ENCODE measurements around the gene LLGL2.
"Not testable (repeated sequence)": the region's sequence is repeated elsewhere in the genome, so short reads cannot be mapped to it uniquely, and the experiment has no call there.

The LLGL2 gene

GRCh38 chr17:75508931-75509361, 16.6 kb upstream of the LLGL2 start:
- no peak for DNase-seq

GRCh38 chr17:75509528-75510258, 15.8 kb upstream of the LLGL2 start:
- no peak for DNase-seq

- DNase-seq, result no peak
These were observed 14.3 kb upstream of the LLGL2 start for GRCh38 chr17:75511270-75511609.

GRCh38 chr17:75511610-75512575, 13.6 kb upstream of the LLGL2 start:
- no peak for DNase-seq

GRCh38 chr17:75512926-75513640, 12.4 kb upstream of the LLGL2 start:
- peak; percentile 15 for DNase-seq

GRCh38 chr17:75513641-75514000, 11.9 kb upstream of the LLGL2 start:
- DNase-seq, result no peak

- no peak for DNase-seq
These were observed 11.1 kb upstream of the LLGL2 start for GRCh38 chr17:75514299-75514918.

- no peak for DNase-seq
These were observed 10.5 kb upstream of the LLGL2 start for GRCh38 chr17:75514919-75515495.

- peak; percentile 87 for DNase-seq
These were observed 9.8 kb upstream of the LLGL2 start, which contains the start of gene CASKIN2 for GRCh38 chr17:75515496-75516254. CASKIN2 (minus strand) TSS chr17:75515537; CDS start chr17:75513804, 1,733 bp downstream.

- peak; percentile 92 for DNase-seq
These were observed 9.3 kb upstream of the LLGL2 start, which contains the start of gene TSEN54 for GRCh38 chr17:75516255-75516618. TSEN54 (plus strand) TSS chr17:75516528; CDS start chr17:75516561, 33 bp downstream.

- peak; percentile 45 for DNase-seq
These were observed 8.7 kb upstream of the LLGL2 start for GRCh38 chr17:75516619-75517296.

GRCh38 chr17:75517297-75517865, 8.1 kb upstream of the LLGL2 start:
- DNase-seq, result no peak

GRCh38 chr17:75518201-75518600, 7.3 kb upstream of the LLGL2 start:
- DNase-seq, result no peak

- DNase-seq, result no peak
These were observed 6.4 kb upstream of the LLGL2 start for GRCh38 chr17:75518983-75519537.

- DNase-seq, result not testable (repeated sequence)
These were observed 5.1 kb upstream of the LLGL2 start for GRCh38 chr17:75520413-75520812.

GRCh38 chr17:75521290-75521689, 4.2 kb upstream of the LLGL2 start:
- no peak for DNase-seq

GRCh38 chr17:75521951-75522727, 3.4 kb upstream of the LLGL2 start:
- DNase-seq, result no peak

GRCh38 chr17:75523647-75524046, 1.9 kb upstream of the LLGL2 start:
- no peak for DNase-seq

GRCh38 chr17:75524269-75524969, 1.1 kb upstream of the LLGL2 start:
- no peak for DNase-seq

Data from HCEC 1CT (cell line).